NCI-H1092 treated with DMSO at 0.1 percent for 48 hours (cell line): ENCODE measurements around the gene OGFOD1.
A peak's percentile ranks its signal among the peaks of the same experiment; 100 is the strongest.

Experiments
- DNase-seq: peaks from one replicate; lab custom pipeline; 2025; lab: John Stamatoyannopoulos, UW

Gene OGFOD1

GRCh38 chr16:56450986-56451752 is at the start of gene OGFOD1, which contains the start of gene NUDT21:
Gene OGFOD1, plus strand, starts transcription at chr16:56451554. Its CDS starts 59 bp downstream, at chr16:56451613.
Gene NUDT21, minus strand, starts transcription at chr16:56451332. Its CDS starts 130 bp downstream, at chr16:56451202.
- peak; percentile 98 for DNase-seq

- DNase-seq: no peak
Measured at GRCh38 chr16:56405977-56406672, 45.2 kb upstream of the OGFOD1 start.

GRCh38 chr16:56408379-56409098 is 42.8 kb upstream of the OGFOD1 start:
- DNase-seq: no peak

- no peak for DNase-seq
Measured at GRCh38 chr16:56409195-56409594, 42.2 kb upstream of the OGFOD1 start.

DNA sequence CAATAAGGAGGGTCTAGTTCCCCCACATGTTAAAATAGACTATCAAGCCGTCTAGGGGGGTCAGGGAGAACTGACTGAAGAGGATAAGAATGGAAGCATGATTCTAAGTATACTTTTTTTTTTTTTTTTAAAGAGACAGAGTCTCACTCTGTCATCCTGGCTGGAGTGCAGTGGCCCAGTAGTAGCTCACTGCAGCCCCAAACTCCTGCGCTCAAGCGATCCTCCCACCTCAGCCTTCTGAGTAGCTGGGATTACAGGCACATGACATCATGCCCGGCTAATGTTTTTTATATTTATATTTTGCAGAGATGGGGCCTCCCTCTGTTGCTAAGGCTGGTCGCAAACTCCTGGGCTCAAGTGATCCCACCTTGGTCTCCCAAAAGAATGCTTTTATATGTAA is 40.2 kb upstream of the OGFOD1 start:
- DNase-seq: no peak

DNA sequence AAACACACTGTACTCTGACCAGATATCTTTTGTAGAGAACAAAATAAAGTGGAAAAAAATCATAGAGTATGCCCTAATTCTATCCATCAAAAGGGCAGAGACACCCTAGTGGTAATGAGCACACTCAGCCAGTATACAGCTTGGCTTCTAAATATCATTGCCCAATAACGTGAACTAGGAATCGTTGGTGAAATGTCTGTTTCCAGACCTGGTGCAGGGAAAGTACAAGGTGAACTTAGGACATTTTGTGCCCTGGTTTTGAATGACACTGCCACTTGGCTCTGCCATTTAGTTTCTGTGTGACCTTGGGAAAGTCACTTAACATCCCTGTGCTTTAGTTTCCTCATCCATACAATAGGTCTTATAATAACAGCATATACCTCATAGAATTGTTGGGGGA is 39.7 kb upstream of the OGFOD1 start:
- no peak for DNase-seq

GRCh38 chr16:56413381-56413780 is 38.0 kb upstream of the OGFOD1 start:
- no peak for DNase-seq

DNA sequence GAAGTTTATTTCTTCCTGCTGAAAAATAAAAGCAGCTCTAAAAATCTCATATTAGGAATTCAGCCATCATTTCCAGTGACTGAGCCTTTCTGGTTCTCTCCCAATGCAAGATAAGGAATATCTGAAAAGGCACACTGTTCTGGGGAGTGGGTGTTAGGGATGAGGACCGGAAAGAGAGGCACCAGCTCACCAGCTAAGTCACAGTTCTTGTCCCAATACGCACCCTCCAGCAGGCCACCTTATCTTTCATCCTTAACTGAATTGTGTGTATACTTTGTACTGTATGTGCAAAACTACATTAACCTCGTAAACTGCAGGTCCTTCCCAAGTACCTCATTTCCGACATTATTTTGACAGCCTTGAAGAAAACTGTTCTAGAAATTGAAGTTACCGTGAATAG is 37.0 kb upstream of the OGFOD1 start:
- DNase-seq: no peak

DNA sequence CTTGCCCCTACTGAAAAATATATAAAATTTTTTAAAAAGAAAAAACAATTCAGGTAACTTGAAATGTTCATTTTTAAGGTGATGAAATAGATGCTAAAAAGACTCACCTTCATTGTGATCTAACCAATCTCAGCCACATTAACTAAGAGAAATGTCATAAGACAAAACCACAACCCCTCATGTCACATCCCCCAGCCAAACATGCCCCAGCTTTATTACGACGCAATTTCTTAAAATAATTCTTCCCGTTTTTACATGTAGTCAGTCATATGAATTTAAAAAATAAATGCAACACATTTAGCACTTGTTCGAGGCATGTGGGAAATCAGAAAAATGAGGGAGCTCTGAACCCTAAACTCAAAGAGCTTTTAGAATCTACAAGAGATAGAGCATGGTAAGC is 35.5 kb upstream of the OGFOD1 start:
- no peak for DNase-seq

DNA sequence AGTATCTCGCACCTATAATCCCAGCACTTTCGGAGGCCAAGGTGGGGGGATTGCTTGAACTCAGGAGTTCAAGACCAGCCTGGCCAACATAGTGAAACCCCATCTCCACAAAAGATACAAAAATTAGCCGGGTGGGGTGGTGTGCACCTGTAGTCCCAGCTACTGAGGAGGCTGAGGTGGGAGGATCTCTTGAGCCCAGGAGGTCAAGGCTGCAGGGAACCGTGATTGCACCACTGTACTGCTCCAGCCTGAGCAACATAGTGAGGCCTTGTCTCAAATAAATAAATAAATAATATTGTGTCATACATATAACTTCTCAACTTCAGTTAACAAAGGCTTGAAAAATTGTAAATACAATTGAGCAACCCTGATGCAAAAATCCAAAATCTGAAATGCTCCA is 34.2 kb upstream of the OGFOD1 start:
- DNase-seq: no peak

- DNase-seq: no peak
Measured at GRCh38 chr16:56419740-56420548, 31.4 kb upstream of the OGFOD1 start.

- no peak for DNase-seq
Measured at GRCh38 chr16:56420613-56421012, 30.7 kb upstream of the OGFOD1 start.

GRCh38 chr16:56421313-56421712 is 30.0 kb upstream of the OGFOD1 start:
- no peak for DNase-seq

- no peak for DNase-seq
Measured at GRCh38 chr16:56421976-56422669, 29.2 kb upstream of the OGFOD1 start.

DNA sequence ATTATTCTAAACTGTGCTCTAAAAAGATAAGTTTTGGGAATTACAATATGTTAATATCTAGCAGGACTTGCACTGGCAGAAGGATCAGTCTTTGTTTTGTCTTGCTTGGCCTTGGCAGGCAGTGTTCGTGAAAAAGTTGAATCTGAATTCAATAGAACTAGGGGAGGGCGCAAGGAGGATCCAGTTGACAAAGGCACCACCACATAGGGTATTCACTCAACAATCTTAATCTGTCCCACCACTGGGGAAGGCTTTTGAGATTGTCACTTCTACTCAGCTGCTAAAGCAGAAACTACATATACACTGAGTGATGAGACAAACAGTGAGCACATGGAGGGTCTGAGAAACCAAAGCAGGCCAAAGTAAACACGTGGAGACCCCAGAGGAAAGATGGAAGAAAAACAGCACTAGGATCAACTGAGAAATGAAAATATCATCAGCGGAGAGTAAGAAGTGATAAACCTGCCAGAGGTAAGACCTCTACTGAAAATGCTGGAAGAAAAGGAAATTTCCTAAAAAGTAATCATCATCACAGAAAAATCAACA is 28.4 kb upstream of the OGFOD1 start:
- no peak for DNase-seq

DNA sequence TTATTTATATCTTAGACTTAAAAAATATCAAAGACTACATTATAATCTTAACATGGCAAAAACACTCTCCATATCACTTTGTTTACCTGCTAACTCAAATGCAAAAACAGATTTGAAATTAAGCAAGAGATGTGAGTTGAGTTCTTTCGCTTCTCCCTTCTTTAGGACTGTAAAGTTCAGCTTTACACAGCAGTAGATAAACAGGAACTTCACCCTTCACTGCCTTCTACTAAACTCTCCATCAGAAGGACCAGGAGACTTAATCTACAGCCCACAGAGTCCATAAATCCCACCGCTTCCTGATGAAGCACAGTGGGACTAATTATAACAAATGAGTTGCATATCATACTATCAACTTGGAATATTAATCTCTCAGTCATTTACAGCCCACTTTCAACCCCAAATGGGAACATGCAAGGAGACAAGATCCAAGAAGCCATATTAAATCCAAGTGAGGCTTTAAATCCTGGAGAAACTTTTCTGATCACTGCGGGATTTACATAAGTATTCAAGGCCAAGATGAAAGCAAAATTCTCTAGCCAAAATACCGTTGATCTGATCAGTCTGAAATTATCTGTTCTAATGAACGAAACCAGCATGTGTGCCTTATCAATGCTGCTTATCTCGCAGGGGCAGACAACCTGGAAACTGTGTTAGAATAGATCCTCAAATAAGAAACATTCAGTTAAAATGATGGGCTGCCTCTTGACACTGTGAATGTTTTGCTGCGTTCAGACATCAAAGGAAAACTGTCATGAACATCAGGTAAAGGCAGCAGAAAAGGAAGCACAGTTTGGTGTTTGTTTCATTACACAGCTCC is 27.6 kb upstream of the OGFOD1 start:
- no peak for DNase-seq

DNA sequence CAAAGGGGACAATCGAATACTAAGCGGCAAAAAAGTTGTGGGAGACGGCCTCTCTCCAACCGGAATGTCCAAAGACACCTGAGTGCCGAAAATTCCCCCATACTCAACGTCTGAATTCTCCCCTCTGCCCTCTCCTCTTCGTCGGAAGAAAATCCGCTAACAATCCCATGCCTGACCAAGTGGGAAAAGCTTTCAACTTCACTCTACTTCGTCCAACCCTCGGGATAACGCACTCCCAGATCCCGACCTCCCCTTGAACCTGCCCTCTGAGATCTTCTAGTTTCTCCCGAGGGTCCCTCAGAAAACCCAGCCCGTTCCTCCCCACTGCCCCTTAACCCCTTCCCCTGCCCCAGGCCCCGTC is 27.0 kb upstream of the OGFOD1 start:
- no peak for DNase-seq

- peak; percentile 27 for DNase-seq
Measured at GRCh38 chr16:56424791-56425438, 26.4 kb upstream of the OGFOD1 start.

- DNase-seq: peak; percentile 51
Measured at GRCh38 chr16:56425439-56425832, 25.9 kb upstream of the OGFOD1 start, which contains the start of gene AMFR. Gene AMFR, minus strand, starts transcription at chr16:56425545. Its CDS starts 218 bp downstream, at chr16:56425327.

- no peak for DNase-seq
Measured at GRCh38 chr16:56426585-56426984, 24.8 kb upstream of the OGFOD1 start.
